GM19395 (cell line): Measurements from ENCODE around the gene SELENOW.
A peak's percentile ranks its signal among the peaks of the same experiment; 100 is the strongest.
"Not testable (repeated sequence)": the region's sequence is repeated elsewhere in the genome, so short reads cannot be mapped to it uniquely, and the experiment has no call there.

Experiments used
- ATAC-seq: cut with Tn5 transposase; IDR thresholded peaks from one replicate; pipeline ENCODE4 v1.9.1; 2021; ENCODE audit warnings: mild to moderate bottlenecking, moderate library complexity; ENCODE audit not compliant: unreplicated experiment

SELENOW gene

DNA sequence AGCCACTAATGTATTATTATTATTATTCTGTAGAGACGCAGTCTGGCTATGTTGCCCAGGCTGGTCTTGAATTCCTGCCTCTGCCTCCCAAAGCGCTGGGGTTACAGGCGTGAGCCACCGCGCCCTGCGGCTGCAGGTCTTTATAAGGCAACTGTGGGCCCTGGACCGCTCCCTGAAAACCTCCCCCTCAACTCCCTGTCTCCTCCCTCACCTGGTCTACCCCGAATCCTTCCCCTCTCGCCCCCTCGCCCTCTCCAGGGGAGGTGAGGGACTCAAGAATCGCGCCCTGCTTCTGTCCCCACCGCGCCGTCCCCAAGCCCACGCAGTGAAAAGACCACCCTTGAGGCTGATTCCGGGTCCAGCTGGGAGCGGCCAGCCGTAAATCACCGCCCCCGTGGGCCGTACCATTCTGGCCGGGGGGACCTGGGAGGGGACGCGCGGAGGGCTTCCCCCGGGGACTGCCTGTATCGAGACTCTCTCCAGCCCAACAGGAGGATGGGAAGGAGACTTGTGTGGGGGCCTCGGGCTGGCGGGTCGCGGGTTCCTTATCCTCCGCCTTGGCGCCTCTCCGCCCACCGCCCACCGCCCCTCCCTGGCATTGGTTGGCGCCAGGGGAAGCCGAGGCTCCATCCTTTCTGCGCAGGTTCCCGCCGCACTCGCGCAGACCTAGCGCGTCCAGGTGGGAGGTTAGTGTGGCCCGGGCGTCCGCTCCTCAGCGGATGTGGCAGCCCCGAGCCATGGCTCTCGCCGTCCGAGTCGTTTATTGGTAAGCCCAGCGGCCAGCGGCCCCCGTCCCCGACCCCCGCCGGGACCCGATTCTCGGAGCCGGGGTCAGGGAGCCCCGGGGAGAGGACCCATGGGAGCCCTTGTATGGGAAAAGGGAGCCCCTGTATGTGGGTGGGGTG lies at the start of gene SELENOW:
Gene SELENOW (plus strand): TSS at position 655 of the 905 bp plus-strand sequence. CDS start 83 bp downstream, at position 738.
- ATAC-seq = peak; percentile 73

DNA sequence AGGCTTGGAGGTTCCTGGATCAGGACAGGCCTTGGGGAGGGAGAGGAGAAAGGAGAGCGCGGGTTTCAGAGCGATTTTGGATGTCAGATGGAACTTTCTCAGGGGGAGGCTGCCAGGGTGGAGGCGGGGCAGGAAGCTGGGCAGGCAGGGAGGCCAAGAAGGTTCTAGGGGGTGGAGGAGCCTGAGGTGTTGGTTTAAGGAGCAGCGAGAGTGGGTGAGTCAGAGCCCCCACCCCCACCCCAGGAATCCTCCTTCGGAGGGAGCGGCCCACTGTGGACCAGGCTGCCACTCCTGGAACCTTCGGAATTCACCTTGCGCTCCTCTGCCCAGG lies 49.1 kb upstream of the SELENOW start:
- ATAC-seq = no peak

DNA sequence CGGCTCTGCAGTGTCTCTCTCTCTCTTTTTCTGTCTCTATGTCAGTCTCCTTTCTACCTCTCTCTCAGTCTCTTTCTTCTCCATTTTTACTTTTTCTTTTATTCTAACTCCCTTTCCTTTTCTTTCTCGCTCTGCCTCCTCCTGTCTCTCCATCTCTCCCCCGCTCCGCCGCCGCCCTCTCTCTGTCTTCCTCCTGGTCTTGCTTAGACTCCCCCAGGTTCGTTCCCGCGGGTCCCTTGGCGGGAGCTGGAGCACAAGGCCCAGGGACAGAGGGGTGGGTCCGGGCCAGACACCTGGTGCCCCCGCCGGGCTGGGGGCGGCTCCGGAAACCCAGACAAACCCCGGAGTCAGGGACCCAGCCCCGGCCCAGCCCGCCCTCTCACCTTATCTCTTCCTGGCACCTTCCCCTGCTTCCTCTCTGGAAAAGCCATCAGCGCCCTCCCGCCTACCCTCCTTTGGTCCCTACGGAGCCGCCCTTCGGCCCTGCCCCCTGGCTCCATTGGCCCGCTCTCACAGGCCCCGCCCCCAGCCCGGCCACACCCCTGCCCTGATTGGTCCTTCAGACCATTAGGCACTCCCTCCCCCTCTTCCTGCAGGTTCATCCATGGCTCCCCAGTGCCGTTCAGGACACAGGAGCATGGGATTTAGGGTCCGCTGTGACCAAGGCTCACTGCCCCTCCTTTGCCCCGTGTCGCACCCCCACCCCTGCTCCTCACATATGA lies 48.5 kb upstream of the SELENOW start:
- no peak for ATAC-seq

DNA sequence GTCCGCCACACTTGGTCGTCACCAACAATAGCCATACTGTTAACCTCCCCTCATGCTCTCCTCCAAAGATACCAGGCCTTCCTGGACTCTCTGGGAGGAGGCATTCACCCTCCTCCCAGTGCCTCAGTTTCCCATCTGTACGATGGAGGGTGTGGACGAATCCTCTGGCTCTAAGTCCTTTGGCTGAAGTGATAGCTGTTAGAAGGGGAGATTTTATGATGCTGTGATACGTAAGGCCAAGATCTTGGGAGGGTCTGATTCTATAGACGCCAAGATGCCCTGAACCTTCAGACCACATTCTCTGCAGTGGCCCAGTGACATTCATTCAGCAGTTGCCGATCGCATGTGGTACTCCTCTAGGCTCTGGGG lies 48.0 kb upstream of the SELENOW start:
- no peak for ATAC-seq

DNA sequence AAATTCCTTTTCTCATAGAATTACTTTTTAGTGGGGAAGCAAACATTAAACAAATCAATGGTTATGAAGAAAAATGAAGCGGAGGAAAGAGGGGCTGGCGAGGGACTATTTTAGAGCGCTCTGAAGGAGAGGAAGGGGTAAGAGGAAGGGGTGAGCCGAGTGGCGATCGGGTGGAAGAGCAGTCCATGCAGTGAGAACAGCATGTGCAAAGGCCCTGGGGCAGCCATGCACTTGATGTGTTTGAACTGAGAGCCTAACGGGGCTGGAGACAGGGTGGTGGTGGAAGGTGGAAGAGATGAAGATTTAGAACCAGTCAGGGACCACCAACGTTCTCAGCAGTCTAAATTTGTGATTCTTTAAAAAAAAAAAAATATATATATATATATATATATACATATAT lies 47.6 kb upstream of the SELENOW start:
- ATAC-seq = no peak

DNA sequence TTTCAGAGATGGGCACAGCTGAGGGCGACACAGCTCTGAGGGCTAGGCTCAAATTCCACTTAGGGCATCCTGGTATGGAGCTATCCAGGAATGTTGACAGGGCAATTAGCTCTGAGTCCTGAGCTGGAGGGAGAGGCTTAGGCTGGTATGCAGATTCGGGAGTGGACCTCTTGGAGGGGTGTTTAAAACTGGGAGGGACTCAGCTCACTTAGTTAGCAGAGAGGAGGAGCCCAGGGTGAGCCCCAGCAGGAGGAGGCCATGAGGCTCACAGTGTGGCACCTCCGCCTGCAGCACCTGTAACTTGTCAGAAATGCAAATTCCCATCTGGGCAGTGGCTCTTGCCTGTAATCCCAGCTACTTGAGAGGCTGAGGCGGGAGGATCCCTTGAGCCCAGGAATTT lies 43.4 kb upstream of the SELENOW start:
- no peak for ATAC-seq

DNA sequence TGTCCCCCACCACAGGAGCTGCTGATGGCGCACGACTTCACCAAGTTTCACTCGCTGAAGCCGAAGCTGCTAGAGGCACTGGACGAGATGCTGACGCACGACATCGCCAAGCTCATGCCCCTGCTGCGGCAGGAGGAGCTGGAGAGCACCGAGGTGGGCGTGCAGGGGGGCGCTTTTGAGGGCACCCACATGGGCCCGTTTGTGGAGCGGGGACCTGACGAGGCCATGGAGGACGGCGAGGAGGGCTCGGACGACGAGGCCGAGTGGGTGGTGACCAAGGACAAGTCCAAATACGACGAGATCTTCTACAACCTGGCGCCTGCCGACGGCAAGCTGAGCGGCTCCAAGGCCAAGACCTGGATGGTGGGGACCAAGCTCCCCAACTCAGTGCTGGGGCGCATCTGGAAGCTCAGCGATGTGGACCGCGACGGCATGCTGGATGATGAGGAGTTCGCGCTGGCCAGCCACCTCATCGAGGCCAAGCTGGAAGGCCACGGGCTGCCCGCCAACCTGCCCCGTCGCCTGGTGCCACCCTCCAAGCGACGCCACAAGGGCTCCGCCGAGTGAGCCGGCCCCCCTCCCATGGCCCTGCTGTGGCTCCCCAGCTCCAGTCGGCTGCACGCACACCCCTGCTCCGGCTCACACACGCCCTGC lies 37.5 kb upstream of the SELENOW start:
- ATAC-seq = no peak

DNA sequence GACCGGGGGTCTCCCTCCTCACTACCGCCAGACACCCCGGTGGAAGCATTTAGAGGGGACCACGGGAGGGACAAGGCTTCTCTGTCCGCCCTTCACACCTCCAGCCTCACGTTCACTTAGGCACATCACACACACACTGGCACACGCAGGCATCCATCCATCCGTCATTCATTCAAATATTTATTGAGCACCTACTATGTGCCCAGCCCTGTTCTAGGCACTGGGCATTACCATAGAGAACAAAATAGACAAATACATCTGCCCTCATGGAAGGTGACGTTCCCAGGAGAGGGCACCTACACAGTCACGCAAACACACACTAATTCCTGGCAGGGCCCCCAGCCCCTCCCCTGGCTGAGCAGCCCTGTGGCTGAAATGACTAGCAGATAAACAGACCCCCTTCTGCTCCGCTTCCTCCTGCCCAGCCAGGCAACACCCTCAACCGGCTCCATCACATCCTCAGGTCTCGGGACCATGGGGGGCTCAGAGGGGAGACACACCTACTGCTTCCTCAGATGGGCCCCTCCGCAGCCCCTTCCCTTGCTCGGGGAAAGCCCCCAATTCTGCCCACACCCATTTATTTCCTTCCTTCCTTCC lies 36.9 kb upstream of the SELENOW start:
- no peak for ATAC-seq

DNA sequence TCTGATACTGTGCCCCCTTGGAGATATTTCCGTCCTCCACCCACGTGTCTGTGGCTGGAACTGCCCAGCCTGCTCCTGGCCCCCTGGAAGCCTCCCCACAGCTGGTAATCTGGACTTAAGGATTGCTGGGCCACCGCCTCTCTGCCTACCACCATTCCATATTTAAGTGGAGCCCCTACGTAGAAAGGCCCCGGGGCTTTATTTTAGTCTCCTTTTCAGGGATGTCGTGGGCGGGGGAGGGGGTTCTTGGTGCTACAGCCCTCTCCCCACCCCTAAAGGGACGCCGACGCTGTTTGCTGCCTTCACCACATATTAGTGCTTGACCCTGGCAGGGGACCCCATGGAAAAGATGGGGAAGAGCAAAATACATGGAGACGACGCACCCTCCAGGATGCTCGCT lies 35.9 kb upstream of the SELENOW start:
- ATAC-seq = no peak

DNA sequence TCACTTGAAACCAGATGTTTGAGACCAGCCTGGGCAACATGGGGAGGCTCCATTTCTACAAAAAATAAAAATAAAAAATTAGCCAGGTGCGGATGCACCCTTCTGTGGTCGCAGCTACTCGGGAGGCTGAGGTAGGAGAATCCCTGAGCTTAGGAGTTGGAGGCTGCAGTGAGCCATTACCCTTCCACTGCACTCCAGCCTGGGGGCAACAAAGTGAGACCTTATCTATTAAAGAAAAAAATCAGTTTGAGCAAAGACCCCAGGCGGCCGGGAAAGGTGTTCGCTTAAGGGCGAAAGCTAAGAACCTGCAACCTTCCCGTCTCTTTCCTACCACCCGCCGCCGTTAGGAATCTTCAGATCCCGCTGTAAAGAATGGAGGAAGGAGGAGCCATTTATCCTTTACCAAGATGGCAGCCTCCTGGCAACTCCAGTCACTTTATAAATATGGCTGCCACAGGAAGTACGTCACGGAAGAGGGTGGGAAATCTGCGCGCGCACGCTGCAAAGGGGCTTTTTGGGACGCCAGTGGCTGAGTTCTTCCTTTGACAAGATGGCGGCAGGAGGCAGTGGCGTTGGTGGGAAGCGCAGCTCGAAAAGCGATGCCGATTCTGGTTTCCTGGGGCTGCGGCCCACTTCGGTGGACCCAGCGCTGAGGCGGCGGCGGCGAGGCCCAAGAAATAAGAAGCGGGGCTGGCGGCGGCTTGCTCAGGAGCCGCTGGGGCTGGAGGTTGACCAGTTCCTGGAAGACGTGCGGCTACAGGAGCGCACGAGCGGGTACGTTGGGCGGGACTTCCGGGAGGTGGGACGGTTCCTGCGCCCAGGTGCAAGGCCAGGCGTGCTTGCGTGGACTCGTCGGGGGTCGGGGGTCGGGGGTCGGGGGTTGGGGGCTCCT lies 33.2 kb upstream of the SELENOW start, which contains the start of gene NOP53:
Gene NOP53 (plus strand): TSS at position 537 of the 892 bp plus-strand sequence. CDS start 14 bp downstream, at position 551.
- ATAC-seq = peak; percentile 63

DNA sequence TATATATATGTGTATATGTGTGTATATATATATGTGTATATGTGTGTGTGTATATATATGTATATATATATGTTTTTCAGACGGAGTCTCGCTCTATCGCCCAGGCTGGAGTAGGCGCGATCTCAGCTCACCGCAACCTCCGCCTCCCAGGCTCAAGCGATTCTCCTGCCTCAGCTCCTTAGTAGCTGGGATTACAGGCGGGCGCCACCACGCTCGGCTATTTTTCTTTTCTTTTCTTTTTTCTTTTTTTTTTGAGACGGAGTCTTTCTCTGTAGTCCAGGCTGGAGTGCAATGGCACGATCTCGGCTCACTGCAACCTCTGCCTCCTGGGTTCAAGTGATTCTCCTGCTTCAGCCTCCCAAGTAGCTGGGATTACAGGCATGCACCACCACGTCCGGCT lies 32.4 kb upstream of the SELENOW start:
- ATAC-seq = not testable (repeated sequence)

DNA sequence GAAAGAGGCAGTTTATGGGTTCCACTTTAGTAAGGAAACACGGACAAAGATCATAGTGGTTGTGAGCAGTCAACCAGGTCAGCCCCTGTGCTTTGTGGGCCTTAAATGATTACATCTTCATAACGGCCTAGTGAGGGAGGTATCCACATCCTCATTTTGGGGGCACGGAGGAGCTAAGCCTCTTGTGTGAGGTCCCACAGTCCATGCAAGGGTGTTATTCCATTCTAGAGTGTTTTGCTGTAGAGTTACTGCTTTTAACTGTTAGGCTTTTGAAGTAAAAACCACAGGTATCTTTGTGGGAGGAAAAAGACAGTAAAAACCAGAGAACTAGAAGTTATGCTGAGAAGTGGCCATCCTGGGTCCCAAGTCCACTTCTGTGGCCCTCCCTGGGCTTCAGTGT lies 29.2 kb upstream of the SELENOW start:
- no peak for ATAC-seq

DNA sequence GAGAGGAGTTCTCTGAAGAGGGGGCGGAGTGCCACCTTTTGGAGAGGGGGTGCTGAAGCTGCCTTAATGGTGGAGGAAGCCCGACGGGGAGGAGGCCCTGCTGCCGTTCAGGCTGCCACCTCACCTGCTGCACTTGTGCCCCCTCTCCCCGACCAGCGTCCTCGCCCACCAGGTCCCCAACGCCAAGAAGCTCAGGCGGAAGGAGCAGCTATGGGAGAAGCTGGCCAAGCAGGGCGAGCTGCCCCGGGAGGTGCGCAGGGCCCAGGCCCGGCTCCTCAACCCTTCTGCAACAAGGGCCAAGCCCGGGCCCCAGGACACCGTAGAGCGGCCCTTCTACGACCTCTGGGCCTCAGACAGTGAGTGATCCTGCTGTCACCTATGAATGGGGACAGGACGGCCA lies 27.8 kb upstream of the SELENOW start:
- ATAC-seq = no peak

DNA sequence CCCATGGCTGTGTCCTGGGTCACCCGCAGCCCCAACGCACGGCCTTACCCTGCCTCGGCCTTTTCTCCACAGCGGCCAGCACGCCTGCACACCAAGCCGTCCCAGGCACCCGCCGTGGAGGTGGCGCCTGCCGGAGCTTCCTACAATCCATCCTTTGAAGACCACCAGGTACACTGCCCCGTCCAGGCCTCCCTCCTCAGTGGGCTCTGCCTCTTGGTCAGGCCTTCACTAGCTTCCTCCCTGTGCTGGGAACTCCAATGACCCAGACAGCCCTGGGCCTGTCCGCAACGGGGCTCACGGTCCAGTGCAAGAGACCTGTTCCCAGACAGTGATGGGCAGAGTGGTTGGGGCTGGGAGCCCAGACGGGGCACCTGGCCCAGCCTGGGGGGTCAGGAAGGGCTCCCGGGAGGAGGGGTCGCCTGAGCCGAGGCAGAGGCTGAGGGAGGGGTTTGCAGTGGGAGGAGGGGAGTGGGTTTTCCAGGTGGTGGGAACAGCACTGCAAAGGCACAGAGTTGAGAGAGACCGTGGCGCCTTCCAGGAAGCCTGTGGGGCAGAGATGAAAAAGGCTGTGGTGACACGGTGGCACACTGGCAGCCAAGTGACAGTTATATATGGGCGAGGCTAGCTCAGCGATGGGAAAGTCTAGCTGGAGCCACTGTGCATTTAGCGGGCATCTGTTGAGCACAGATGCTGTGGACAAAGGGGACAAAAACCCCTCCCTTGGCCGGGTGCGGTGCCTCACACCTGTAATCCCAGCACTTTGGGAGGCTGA lies 25.9 kb upstream of the SELENOW start:
- no peak for ATAC-seq

DNA sequence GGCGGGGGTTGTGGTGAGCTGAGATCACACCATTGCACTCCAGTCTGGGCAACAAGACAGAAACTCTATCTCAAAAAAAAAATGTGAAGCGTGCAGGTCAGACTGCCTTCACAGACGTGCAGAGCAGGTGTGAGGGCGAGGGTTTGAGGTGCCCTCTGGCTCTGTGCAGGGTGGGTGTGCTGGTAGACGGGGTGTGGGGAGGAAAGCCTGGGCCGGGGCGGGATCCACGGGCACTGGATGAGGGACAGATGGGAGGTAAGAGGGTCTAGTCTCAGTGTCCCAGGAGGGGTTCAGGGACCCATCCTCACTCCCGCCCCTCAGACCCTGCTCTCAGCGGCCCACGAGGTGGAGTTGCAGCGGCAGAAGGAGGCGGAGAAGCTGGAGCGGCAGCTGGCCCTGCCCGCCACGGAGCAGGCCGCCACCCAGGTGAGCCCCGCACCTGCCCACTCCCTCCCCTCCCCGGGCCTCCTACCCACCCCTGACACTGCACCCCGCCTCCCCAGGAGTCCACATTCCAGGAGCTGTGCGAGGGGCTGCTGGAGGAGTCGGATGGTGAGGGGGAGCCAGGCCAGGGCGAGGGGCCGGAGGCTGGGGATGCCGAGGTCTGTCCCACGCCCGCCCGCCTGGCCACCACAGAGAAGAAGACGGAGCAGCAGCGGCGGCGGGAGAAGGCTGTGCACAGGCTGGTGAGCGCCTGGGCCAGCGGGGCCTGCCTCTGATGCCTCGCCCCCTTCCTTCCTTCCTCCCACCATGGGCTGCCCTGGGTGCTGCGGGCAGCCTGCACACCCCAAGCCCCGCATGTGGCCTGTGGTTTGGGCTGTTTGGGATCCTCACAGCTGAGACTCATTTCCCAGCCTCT lies 24.1 kb upstream of the SELENOW start:
- no peak for ATAC-seq

DNA sequence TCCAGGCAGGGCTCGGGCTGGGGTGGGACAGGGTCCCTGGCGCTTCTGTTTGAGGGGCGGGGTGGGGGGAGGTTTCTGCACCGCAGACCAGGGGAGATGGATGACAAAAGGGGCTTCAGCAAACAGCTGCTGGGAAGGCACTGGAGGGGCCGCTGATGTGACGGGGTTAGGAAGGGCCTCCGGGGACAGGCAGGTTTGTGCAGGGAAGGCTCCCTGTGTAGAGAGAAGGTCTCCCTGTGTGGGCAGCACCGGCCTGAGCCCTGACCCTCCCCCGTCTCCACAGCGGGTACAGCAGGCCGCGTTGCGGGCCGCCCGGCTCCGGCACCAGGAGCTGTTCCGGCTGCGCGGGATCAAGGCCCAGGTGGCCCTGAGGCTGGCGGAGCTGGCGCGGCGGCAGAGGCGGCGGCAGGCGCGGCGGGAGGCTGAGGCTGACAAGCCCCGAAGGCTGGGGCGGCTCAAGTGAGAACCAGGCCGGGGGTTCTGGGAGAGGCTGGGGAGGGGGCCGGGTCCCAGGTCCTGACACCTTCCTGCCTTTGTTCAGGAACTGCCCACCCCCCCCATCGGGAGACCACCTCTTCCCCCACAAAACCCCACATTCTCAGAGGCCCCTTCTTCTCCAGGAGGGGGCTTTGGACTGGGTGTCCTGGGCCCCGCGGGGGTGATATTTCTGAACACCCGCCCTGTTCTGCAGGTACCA lies 23.3 kb upstream of the SELENOW start:
- no peak for ATAC-seq

DNA sequence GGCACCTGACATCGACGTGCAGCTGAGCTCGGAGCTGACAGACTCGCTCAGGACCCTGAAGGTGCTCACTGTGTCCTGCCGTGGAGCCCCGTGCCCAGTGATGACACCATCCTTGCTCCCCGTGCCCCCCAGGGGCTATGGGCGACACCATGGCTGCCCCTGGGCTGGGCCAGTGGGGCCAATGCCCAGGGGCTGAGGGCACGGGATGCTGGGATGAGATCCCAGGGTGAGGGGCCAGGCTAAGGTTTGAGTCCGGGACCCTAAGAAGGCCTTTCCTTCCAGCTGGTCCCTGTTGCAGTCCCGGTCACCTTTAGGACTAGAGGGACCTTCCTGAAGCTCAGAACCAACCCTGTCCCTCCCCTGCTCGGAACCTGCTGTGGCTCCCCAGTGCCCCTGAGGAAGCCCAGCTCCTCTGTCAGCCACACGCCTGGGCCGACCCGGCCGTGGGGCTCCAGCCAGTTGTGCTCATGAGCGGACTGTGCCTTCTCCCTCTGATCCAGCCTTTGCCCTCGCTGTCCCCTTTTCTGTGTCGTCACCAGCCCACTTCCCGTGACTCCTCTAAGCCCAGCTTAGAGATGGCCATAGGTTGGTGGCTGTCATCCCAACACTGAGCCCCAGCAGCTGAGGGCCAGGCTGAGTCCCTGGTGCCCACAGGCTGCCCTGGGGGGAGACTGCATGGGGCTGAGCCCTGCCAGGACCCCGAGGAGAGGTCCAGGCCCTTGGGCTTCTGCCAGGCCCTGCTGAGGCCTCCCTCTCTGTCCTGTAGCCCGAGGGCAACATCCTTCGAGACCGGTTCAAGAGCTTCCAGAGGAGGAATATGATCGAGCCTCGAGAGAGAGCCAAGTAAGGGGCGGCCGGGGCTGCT lies 22.5 kb upstream of the SELENOW start:
- ATAC-seq = no peak
